ENCODE results near the gene SOX8.

Gene SOX8

GRCh38 chr16:1028056-1028455, 46.5 kb downstream of the SOX8 start:
- H3K9me3 ChIP-seq (ENCODE audit: insufficient read depth, low read length): 0 out of 2 replicates have a peak, but pooled peaks cover 5% of the 10 kb centered on the region
- H3K4me3 ChIP-seq (ENCODE audit: insufficient read length, low read depth): no peak overlapping the region
- H3K27me3 ChIP-seq (ENCODE audit: insufficient read depth, insufficient read length): peaks cover 8% of the 10 kb centered on the region
- H3K4me1 ChIP-seq (ENCODE audit: insufficient read depth, insufficient read length): peaks cover 10% of the 10 kb centered on the region
- no peaks in the 10 kb centered on the region for H3K36me3 ChIP-seq (ENCODE audit: insufficient read depth, insufficient read length, low read length)
- no peak overlapping the region for H3K9ac ChIP-seq (ENCODE audit: insufficient read length, low read depth)
- DNase-seq (ENCODE audit: low read depth, low spot score): no peak
- TF ChIP-seq SUZ12 (IDR thresholded peaks at IDR 0.05; ENCODE audit: extremely low read depth, insufficient read depth, insufficient read length) (no peak), YY1 (IDR thresholded peaks at IDR 0.05; ENCODE audit: insufficient read depth, insufficient read length) (no peak), ZNF274 (IDR thresholded peaks at IDR 0.05; ENCODE audit: low read depth, low read length) (no peak)

- Histone ChIP-seq H3K9me3 (ENCODE audit: insufficient read depth, low read length) (peaks cover 11% of the 10 kb centered on the region; the same call in 1 of the 2 replicates), H3K27me3 (ENCODE audit: insufficient read depth, insufficient read length) (peaks cover 8% of the 10 kb centered on the region), H3K4me3 (ENCODE audit: insufficient read length, low read depth) (no peak overlapping the region), H3K4me1 (ENCODE audit: insufficient read depth, insufficient read length) (peaks cover 10% of the 10 kb centered on the region), H3K9ac (ENCODE audit: insufficient read length, low read depth) (peak overlapping the region; percentile 17), H3K36me3 (ENCODE audit: insufficient read depth, insufficient read length, low read length) (no peaks in the 10 kb centered on the region)
- TF ChIP-seq YY1 (IDR thresholded peaks at IDR 0.05; ENCODE audit: insufficient read depth, insufficient read length): no peak
- no peak for TF ChIP-seq SUZ12 (IDR thresholded peaks at IDR 0.05; ENCODE audit: extremely low read depth, insufficient read depth, insufficient read length)
- TF ChIP-seq ZNF274 (IDR thresholded peaks at IDR 0.05; ENCODE audit: low read depth, low read length): no peak
- no peak for DNase-seq (ENCODE audit: low read depth, low spot score)
Observed at GRCh38 chr16:1028524-1029258, 47.1 kb downstream of the SOX8 start.

- peaks cover 12% of the 10 kb centered on the region; the same call in 1 of the 2 replicates for H3K9me3 ChIP-seq (ENCODE audit: insufficient read depth, low read length)
- no peaks in the 10 kb centered on the region for H3K36me3 ChIP-seq (ENCODE audit: insufficient read depth, insufficient read length, low read length)
- DNase-seq (ENCODE audit: low read depth, low spot score): no peak
- peak overlapping the region; percentile 32 for H3K9ac ChIP-seq (ENCODE audit: insufficient read length, low read depth)
- peaks cover 10% of the 10 kb centered on the region for H3K4me1 ChIP-seq (ENCODE audit: insufficient read depth, insufficient read length)
- no peak for TF ChIP-seq YY1 (IDR thresholded peaks at IDR 0.05; ENCODE audit: insufficient read depth, insufficient read length)
- TF ChIP-seq ZNF274 (IDR thresholded peaks at IDR 0.05; ENCODE audit: low read depth, low read length): no peak
- no peak for TF ChIP-seq SUZ12 (IDR thresholded peaks at IDR 0.05; ENCODE audit: extremely low read depth, insufficient read depth, insufficient read length)
- peaks cover 8% of the 10 kb centered on the region for H3K27me3 ChIP-seq (ENCODE audit: insufficient read depth, insufficient read length)
- no peak overlapping the region for H3K4me3 ChIP-seq (ENCODE audit: insufficient read length, low read depth)
Observed at GRCh38 chr16:1029259-1029545, 47.6 kb downstream of the SOX8 start.

GRCh38 chr16:1030473-1030901, 48.9 kb downstream of the SOX8 start:
- H3K9ac ChIP-seq (ENCODE audit: insufficient read length, low read depth): no peak overlapping the region
- no peak overlapping the region for H3K4me3 ChIP-seq (ENCODE audit: insufficient read length, low read depth)
- TF ChIP-seq ZNF274 (IDR thresholded peaks at IDR 0.05; ENCODE audit: low read depth, low read length) (no peak), SUZ12 (IDR thresholded peaks at IDR 0.05; ENCODE audit: extremely low read depth, insufficient read depth, insufficient read length) (no peak), YY1 (IDR thresholded peaks at IDR 0.05; ENCODE audit: insufficient read depth, insufficient read length) (no peak)
- H3K9me3 ChIP-seq (ENCODE audit: insufficient read depth, low read length): peaks cover 12% of the 10 kb centered on the region; the same call in 1 of the 2 replicates
- H3K4me1 ChIP-seq (ENCODE audit: insufficient read depth, insufficient read length): peaks cover 10% of the 10 kb centered on the region
- H3K36me3 ChIP-seq (ENCODE audit: insufficient read depth, insufficient read length, low read length): no peaks in the 10 kb centered on the region
- H3K27me3 ChIP-seq (ENCODE audit: insufficient read depth, insufficient read length): peaks cover 4% of the 10 kb centered on the region
- no peak for DNase-seq (ENCODE audit: low read depth, low spot score)

GRCh38 chr16:1031666-1032065, 50.1 kb downstream of the SOX8 start:
- H3K4me1 ChIP-seq (ENCODE audit: insufficient read depth, insufficient read length): peaks cover 14% of the 10 kb centered on the region
- H3K4me3 ChIP-seq (ENCODE audit: insufficient read length, low read depth): no peak overlapping the region
- H3K9me3 ChIP-seq (ENCODE audit: insufficient read depth, low read length): peaks cover 12% of the 10 kb centered on the region; the same call in 1 of the 2 replicates
- DNase-seq (ENCODE audit: low read depth, low spot score): no peak
- H3K36me3 ChIP-seq (ENCODE audit: insufficient read depth, insufficient read length, low read length): no peaks in the 10 kb centered on the region
- peaks cover 1% of the 10 kb centered on the region for H3K27me3 ChIP-seq (ENCODE audit: insufficient read depth, insufficient read length)
- H3K9ac ChIP-seq (ENCODE audit: insufficient read length, low read depth): no peak overlapping the region
- TF ChIP-seq ZNF274 (IDR thresholded peaks at IDR 0.05; ENCODE audit: low read depth, low read length) (no peak), YY1 (IDR thresholded peaks at IDR 0.05; ENCODE audit: insufficient read depth, insufficient read length) (no peak), SUZ12 (IDR thresholded peaks at IDR 0.05; ENCODE audit: extremely low read depth, insufficient read depth, insufficient read length) (no peak)

GRCh38 chr16:1032607-1033006, 51.0 kb downstream of the SOX8 start:
- Histone ChIP-seq H3K9me3 (ENCODE audit: insufficient read depth, low read length) (peaks cover 12% of the 10 kb centered on the region; the same call in 1 of the 2 replicates), H3K9ac (ENCODE audit: insufficient read length, low read depth) (no peak overlapping the region), H3K27me3 (ENCODE audit: insufficient read depth, insufficient read length) (peaks cover 2% of the 10 kb centered on the region), H3K4me3 (ENCODE audit: insufficient read length, low read depth) (no peak overlapping the region), H3K4me1 (ENCODE audit: insufficient read depth, insufficient read length) (peaks cover 16% of the 10 kb centered on the region), H3K36me3 (ENCODE audit: insufficient read depth, insufficient read length, low read length) (no peaks in the 10 kb centered on the region)
- no peak for DNase-seq (ENCODE audit: low read depth, low spot score)
- TF ChIP-seq YY1 (IDR thresholded peaks at IDR 0.05; ENCODE audit: insufficient read depth, insufficient read length): no peak
- no peak for TF ChIP-seq ZNF274 (IDR thresholded peaks at IDR 0.05; ENCODE audit: low read depth, low read length)
- no peak for TF ChIP-seq SUZ12 (IDR thresholded peaks at IDR 0.05; ENCODE audit: extremely low read depth, insufficient read depth, insufficient read length)

GRCh38 chr16:1033128-1033679, 51.6 kb downstream of the SOX8 start:
- no peak overlapping the region for H3K4me3 ChIP-seq (ENCODE audit: insufficient read length, low read depth)
- TF ChIP-seq ZNF274 (IDR thresholded peaks at IDR 0.05; ENCODE audit: low read depth, low read length) (no peak), SUZ12 (IDR thresholded peaks at IDR 0.05; ENCODE audit: extremely low read depth, insufficient read depth, insufficient read length) (no peak), YY1 (IDR thresholded peaks at IDR 0.05; ENCODE audit: insufficient read depth, insufficient read length) (no peak)

More at GRCh38 chr16:1033128-1033679, 51.6 kb downstream of the SOX8 start:
- Histone ChIP-seq H3K9ac (ENCODE audit: insufficient read length, low read depth) (no peak overlapping the region), H3K36me3 (ENCODE audit: insufficient read depth, insufficient read length, low read length) (no peaks in the 10 kb centered on the region), H3K9me3 (ENCODE audit: insufficient read depth, low read length) (peaks cover 12% of the 10 kb centered on the region; the same call in 1 of the 2 replicates), H3K4me1 (ENCODE audit: insufficient read depth, insufficient read length) (peaks cover 20% of the 10 kb centered on the region), H3K27me3 (ENCODE audit: insufficient read depth, insufficient read length) (peaks cover 2% of the 10 kb centered on the region)
- DNase-seq (ENCODE audit: low read depth, low spot score): no peak
